ENCODE measurements around the gene EPB41L3.
A peak's percentile ranks its signal among the peaks of the same experiment; 100 is the strongest.

EPB41L3 gene

DNA sequence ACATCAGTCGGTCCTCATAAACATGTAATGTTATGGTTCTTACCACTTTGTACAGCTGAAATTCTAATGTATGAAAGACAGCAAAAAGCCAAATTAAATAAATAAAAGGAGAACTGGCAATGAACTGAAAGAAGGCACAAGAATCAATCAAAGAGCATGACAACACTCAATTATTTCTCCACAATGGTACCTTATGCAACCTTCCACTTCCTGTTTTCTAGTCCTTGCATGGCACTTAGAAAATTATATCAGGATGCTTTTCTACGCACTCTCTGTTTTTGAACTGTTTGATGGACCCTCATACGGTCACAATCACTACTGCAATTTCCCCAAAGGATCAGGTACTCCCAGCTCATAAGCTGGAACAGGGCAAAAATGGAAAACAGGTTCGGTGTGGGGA lies 81.6 kb downstream of the EPB41L3 start:
- DNase-seq (ENCODE audit: low read depth): no peak
- TF ChIP-seq, protein P1, sequence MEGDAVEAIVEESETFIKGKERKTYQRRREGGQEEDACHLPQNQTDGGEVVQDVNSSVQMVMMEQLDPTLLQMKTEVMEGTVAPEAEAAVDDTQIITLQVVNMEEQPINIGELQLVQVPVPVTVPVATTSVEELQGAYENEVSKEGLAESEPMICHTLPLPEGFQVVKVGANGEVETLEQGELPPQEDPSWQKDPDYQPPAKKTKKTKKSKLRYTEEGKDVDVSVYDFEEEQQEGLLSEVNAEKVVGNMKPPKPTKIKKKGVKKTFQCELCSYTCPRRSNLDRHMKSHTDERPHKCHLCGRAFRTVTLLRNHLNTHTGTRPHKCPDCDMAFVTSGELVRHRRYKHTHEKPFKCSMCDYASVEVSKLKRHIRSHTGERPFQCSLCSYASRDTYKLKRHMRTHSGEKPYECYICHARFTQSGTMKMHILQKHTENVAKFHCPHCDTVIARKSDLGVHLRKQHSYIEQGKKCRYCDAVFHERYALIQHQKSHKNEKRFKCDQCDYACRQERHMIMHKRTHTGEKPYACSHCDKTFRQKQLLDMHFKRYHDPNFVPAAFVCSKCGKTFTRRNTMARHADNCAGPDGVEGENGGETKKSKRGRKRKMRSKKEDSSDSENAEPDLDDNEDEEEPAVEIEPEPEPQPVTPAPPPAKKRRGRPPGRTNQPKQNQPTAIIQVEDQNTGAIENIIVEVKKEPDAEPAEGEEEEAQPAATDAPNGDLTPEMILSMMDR (conservative IDR thresholded peaks at IDR 0.05; ENCODE audit: control insufficient read depth, insufficient read depth, low read depth, low read length): no peak
- H3K4me3 ChIP-seq (ENCODE audit: control insufficient read depth, low read depth, low read length): no peak overlapping the region

DNA sequence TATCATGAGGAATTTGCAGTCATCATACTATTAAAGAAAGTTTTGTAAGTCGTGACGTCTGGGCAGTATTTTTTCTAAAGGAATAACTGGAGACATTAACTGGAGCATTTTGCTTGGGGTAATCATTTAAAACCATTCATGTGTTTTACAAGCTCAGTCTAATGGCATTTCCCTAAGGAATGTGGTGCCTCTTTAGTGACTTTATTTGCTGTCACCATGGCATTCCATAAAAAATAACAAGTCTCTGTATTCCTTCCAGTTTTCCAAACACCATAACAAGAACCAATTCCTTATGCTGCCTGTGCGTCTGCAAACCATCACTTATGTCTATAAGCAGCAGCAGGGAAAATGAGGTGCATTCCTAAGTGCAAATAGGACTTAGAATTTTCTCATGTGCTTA lies 82.8 kb downstream of the EPB41L3 start:
- H3K4me3 ChIP-seq (ENCODE audit: control insufficient read depth, low read depth, low read length): no peak overlapping the region
- no peak for DNase-seq (ENCODE audit: low read depth)
- TF ChIP-seq, protein P1 (conservative IDR thresholded peaks at IDR 0.05; ENCODE audit: control insufficient read depth, insufficient read depth, low read depth, low read length): no peak

DNA sequence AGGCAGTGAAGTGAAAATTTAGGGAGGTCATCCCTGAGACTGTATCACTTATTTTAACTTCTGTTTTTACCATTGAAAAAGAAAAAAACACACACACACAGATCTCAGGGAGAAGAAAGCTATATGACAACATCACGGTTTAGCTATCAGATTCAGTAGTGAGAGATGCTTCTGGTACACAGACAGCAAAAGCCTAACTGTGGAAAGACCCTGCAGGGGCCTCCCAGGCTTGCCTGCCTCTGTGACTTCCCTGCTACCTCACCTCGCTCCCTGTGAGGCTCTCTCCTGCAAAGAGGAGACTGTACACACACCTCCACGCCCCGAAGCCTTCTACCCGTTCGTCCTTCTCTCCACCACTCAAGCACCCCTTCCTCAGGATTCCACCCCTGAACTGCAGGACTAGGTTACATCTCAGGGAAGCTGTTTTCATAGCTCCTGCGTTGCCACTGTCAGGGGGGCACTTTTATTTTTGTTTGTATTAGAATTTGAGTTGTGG lies 86.3 kb downstream of the EPB41L3 start:
- no peak overlapping the region for H3K4me3 ChIP-seq (ENCODE audit: control insufficient read depth, low read depth, low read length)
- DNase-seq (ENCODE audit: low read depth): no peak

DNA sequence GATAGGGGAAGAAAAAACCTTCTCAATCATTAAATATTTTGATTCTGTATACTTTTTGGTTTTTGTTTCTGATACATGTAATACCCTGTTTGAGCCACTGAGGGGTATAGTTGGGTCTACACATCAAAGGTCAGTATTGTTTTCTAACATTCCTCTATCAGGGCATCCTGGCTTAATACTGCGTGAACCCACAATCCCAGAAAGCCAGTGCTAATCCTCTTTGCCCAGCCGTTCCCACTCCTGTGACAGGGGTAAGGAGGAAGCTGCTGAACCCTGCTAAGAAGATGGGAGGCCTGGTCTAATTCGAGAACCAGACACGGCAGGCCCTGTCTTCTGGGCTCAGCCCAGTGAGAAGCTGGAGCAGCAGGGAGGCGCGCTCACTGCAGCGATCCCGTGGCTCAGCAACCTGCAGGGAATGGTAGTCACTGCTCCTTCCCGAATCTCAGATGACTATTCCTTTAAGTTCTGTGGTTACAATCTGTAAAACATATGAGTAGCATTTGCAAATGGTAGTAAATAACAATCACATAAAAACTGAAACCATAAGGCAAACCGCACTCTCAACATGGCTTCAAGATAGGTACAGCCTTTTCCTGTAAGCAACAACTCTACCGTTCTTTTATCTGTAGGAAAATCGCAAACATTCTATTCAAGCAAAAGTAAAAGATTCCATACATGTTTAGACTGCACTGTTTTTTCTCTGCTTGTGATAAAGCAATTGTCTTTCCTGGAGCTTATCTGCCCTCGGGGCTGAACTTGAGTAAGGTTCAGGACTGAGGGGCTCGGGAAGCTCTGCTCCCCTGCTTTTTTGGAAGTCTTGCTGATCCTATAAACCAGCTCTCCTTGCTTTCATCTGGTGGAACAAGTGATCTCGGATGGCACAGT lies 87.0 kb downstream of the EPB41L3 start:
- peak; percentile 58 for DNase-seq (ENCODE audit: low read depth)
- TF ChIP-seq, protein P1 (conservative IDR thresholded peaks at IDR 0.05; ENCODE audit: control insufficient read depth, insufficient read depth, low read depth, low read length): peak; percentile 59
- peak overlapping the region; percentile 15 for H3K4me3 ChIP-seq (ENCODE audit: control insufficient read depth, low read depth, low read length)

More for the DNA sequence above, 86.3 kb downstream of the EPB41L3 start:
- TF ChIP-seq, protein P1 (conservative IDR thresholded peaks at IDR 0.05; ENCODE audit: control insufficient read depth, insufficient read depth, low read depth, low read length): no peak

DNA sequence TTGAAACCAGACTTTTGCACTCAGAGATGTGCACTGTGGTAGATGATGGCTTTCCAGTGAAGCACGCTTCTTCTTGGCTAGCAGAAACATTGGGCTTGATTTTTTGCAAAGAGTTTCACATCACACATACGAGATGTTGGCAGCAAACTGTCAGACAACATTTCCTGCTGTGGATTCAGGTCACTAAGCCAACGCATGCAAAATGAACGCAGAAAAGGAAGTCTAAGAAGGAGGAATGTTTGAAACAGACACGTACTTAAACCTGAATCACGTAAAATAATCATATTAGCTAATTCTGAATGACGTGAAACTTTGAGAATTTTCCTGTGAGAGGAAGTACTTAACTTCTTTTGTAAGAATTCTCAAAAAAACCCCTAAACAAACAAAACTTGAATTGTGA lies 88.1 kb downstream of the EPB41L3 start:
- no peak overlapping the region for H3K4me3 ChIP-seq (ENCODE audit: control insufficient read depth, low read depth, low read length)
- TF ChIP-seq, protein P1 (conservative IDR thresholded peaks at IDR 0.05; ENCODE audit: control insufficient read depth, insufficient read depth, low read depth, low read length): no peak
- peak; percentile 12 for DNase-seq (ENCODE audit: low read depth)

DNA sequence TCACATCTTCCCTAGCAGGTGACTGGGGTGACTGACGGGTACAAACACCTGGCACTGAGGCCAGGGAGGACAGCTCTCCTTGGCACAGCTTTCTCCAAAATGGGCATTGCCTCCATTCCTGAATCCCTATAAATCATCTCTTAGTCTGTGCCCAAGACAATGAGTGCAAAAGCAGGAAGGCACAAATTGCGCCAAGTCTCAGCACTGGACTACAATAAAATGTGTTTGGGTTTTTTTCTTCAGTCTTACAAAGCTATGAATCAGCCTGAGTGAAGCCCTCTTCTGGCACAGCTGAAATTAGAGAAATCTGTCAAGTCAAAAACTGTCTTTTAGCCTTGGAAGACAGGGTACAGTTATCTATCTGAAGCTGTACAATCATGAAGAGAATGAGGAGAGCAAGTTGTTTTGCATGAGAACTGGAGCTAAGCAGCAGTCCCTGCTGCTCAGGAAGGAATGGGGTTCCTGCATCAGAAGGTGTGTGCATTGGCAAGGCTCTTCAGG lies 90.8 kb downstream of the EPB41L3 start:
- DNase-seq (ENCODE audit: low read depth): peak; percentile 23
- H3K4me3 ChIP-seq (ENCODE audit: control insufficient read depth, low read depth, low read length): no peak overlapping the region
- TF ChIP-seq, protein P1 (conservative IDR thresholded peaks at IDR 0.05; ENCODE audit: control insufficient read depth, insufficient read depth, low read depth, low read length): no peak

All from fibroblast of mammary gland (primary cell).